RWPE1 (cell line): ENCODE data around the gene NOPCHAP1.

Experiments used
- CTCF ChIA-PET: fragments of 350-600 bp; sonication (Branson Sonifier 250); formaldehyde crosslinking; extraction: SDS; loops from one replicate; lab custom pipeline; 2021; lab: Yijun Ruan, JAX
- POLR2A ChIA-PET: fragments of 400-600 bp; formaldehyde crosslinking; extraction: SDS; loops from one replicate; lab custom pipeline; 2020; ENCODE audit warnings: antibody characterized with exemption; ENCODE audit not compliant: low non-redundant PET; lab: Yijun Ruan, JAX
- DNase-seq: peaks from one replicate; pipeline ENCODE4 v3.0.0; 2012; ENCODE audit warnings: low spot score
- H3K27ac ChIP-seq: fragments of 450-650 bp; 2 replicates; pipeline ENCODE4 v1.5.1; 2017
- CTCF ChIP-seq: fragments of 450-650 bp; conservative IDR thresholded peaks from 2 replicates; pipeline ENCODE4 v1.5.1; 2017; ENCODE audit warnings: low read depth, mild to moderate bottlenecking

NOPCHAP1 gene

GRCh38 chr12:105026411-105026810 lies 40.3 kb downstream of the NOPCHAP1 start:
- DNase-seq: no peak
- CTCF ChIA-PET: no interaction called here
- no peak for TF ChIP-seq CTCF
- POLR2A ChIA-PET: no interaction called here
- no peak overlapping the region for H3K27ac ChIP-seq

- DNase-seq: no peak
- no peak for TF ChIP-seq CTCF
- POLR2A ChIA-PET: no interaction called here
- CTCF ChIA-PET: interaction anchor here (0.8 kb wide), 1 partner anchor 20 kb away, joined by 5 read pairs; no protein-coding TSS in a partner anchor
- H3K27ac ChIP-seq: no peak overlapping the region
These were observed 45.0 kb downstream of the NOPCHAP1 start for GRCh38 chr12:105030820-105031807.

- no peak overlapping the region for H3K27ac ChIP-seq
- ChIA-PET POLR2A (no interaction called here), CTCF (interaction anchor here (0.6 kb wide), 1 partner anchor 242 kb away, joined by 3 read pairs; no protein-coding TSS in a partner anchor)
- no peak for TF ChIP-seq CTCF
- DNase-seq: no peak
These were observed 46.7 kb downstream of the NOPCHAP1 start for GRCh38 chr12:105032703-105033357.

GRCh38 chr12:105033851-105034250 lies 47.7 kb downstream of the NOPCHAP1 start:
- ChIA-PET CTCF (no interaction called here), POLR2A (no interaction called here)
- H3K27ac ChIP-seq: no peak overlapping the region
- DNase-seq: no peak
- no peak for TF ChIP-seq CTCF
